GM18498 (cell line): Measurements from ENCODE around the gene NOTCH4.
A peak's percentile ranks its signal among the peaks of the same experiment; 100 is the strongest.
"Not testable (repeated sequence)": the region's sequence is repeated elsewhere in the genome, so short reads cannot be mapped to it uniquely, and the experiment has no call there.

Experiments
- ATAC-seq: cut with Tn5 transposase; IDR thresholded peaks from one replicate; pipeline ENCODE4 v1.9.1; 2021; ENCODE audit warnings: mild to moderate bottlenecking, moderate library complexity; ENCODE audit not compliant: unreplicated experiment

The NOTCH4 gene

GRCh38 chr6:32218167-32218566, 5.7 kb downstream of the NOTCH4 start:
- no peak for ATAC-seq

- ATAC-seq = no peak
These were observed 6.9 kb downstream of the NOTCH4 start for GRCh38 chr6:32216998-32217397.

- no peak for ATAC-seq
These were observed 7.6 kb downstream of the NOTCH4 start for GRCh38 chr6:32216285-32216684.

- no peak for ATAC-seq
These were observed 8.2 kb downstream of the NOTCH4 start for GRCh38 chr6:32215617-32216016.

- ATAC-seq = no peak
These were observed 9.7 kb downstream of the NOTCH4 start for GRCh38 chr6:32214126-32214525.

- ATAC-seq = no peak
These were observed 10.2 kb downstream of the NOTCH4 start for GRCh38 chr6:32213649-32214048.

- no peak for ATAC-seq
These were observed 11.6 kb downstream of the NOTCH4 start for GRCh38 chr6:32212076-32212760.

- not testable (repeated sequence) for ATAC-seq
These were observed 12.4 kb downstream of the NOTCH4 start for GRCh38 chr6:32211432-32211831.

GRCh38 chr6:32210191-32210601, 13.7 kb downstream of the NOTCH4 start:
- no peak for ATAC-seq

- no peak for ATAC-seq
These were observed 14.9 kb downstream of the NOTCH4 start for GRCh38 chr6:32208996-32209395.

GRCh38 chr6:32204268-32204715, 19.6 kb downstream of the NOTCH4 start:
- ATAC-seq = no peak

- ATAC-seq = no peak
These were observed 20.2 kb downstream of the NOTCH4 start for GRCh38 chr6:32203426-32204267.

- ATAC-seq = no peak
These were observed 21.7 kb downstream of the NOTCH4 start for GRCh38 chr6:32202186-32202585.

GRCh38 chr6:32200711-32201475, 23.0 kb downstream of the NOTCH4 start:
- ATAC-seq = no peak

- ATAC-seq = no peak
These were observed 25.0 kb downstream of the NOTCH4 start for GRCh38 chr6:32198866-32199265.

- no peak for ATAC-seq
These were observed 25.5 kb downstream of the NOTCH4 start for GRCh38 chr6:32198345-32198696.

GRCh38 chr6:32196682-32197616, 26.9 kb downstream of the NOTCH4 start:
- no peak for ATAC-seq

GRCh38 chr6:32195902-32196681, 27.8 kb downstream of the NOTCH4 start:
- peak; percentile 87 for ATAC-seq

GRCh38 chr6:32195652-32195901, 28.3 kb downstream of the NOTCH4 start:
- ATAC-seq = peak; percentile 80
